Measurements from ENCODE around the gene SEMA6A. TPM values are rescaled to one million over a fixed set of nuclear protein-coding genes. Genes with fewer than 3 reads are reported as not detected.

SEMA6A gene
- total RNA-seq, 2 experiments from 2014 or later: not detected

DNA sequence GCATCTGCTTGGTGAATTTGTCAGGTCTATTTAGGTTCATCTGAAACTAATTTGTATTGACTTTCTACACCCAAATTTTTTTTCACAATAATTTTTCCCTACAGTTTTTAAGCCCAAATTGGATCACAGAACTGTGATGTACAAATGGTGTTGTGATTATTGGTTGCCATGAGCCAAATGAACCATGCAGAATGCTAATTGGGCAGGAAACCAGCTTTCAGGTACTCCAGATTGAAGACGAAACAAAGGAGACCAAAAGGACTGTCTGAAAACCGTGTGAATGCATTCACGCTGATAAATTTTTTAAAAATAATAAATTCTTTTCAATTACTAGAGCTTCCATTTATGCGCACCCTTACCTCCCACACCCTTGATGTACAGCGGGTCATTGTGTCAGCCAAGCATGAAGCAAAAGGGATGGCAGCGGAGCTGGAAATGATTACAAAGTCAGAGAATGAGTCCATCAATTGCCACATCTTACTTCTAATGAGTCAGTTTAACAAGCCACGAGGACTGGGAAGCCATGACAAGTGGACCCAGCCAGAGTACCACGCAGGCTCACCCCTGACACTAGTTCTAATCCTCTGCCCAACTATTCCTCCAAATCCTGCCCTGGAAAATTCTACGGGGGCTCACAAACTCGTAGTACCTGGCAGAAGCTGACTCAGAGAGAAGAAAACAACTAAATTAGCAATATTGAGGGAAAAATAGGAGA is 66.5 kb downstream of the SEMA6A start:
- DNase-seq (ENCODE audit: low spot score): no peak
- TF ChIP-seq, protein P1, sequence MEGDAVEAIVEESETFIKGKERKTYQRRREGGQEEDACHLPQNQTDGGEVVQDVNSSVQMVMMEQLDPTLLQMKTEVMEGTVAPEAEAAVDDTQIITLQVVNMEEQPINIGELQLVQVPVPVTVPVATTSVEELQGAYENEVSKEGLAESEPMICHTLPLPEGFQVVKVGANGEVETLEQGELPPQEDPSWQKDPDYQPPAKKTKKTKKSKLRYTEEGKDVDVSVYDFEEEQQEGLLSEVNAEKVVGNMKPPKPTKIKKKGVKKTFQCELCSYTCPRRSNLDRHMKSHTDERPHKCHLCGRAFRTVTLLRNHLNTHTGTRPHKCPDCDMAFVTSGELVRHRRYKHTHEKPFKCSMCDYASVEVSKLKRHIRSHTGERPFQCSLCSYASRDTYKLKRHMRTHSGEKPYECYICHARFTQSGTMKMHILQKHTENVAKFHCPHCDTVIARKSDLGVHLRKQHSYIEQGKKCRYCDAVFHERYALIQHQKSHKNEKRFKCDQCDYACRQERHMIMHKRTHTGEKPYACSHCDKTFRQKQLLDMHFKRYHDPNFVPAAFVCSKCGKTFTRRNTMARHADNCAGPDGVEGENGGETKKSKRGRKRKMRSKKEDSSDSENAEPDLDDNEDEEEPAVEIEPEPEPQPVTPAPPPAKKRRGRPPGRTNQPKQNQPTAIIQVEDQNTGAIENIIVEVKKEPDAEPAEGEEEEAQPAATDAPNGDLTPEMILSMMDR (conservative IDR thresholded peaks at IDR 0.05; ENCODE audit: low read length): no peak
- TF ChIP-seq EZH2phosphoT487 (IDR thresholded peaks at IDR 0.05; ENCODE audit: borderline replicate concordance, low read depth, low read length): no peak
- no peak overlapping the region for H3K4me3 ChIP-seq (ENCODE audit: low read depth, low read length, poor library complexity, severe bottlenecking)
- H3K4me1 ChIP-seq (ENCODE audit: insufficient read depth, low read length, poor library complexity, severe bottlenecking): no peaks in the 10 kb centered on the region
- ChIA-PET CTCF (ENCODE audit: unreplicated experiment) (no interaction called here), POLR2A (no interaction called here)
- intact Hi-C loops (cut with micrococcal nuclease; ENCODE audit: unreplicated experiment): no loop called here
- H3K4me2 ChIP-seq (ENCODE audit: low read length): no peak overlapping the region
- H4K20me1 ChIP-seq (ENCODE audit: insufficient read depth, low read length): no peaks in the 10 kb centered on the region
- no TSS peak for BruUV-seq (replicated peaks)
- H3K9me2 ChIP-seq (ENCODE audit: insufficient read depth, low read length): no peaks in the 10 kb centered on the region
- no peak overlapping the region for H2AFZ ChIP-seq (ENCODE audit: low read length)
- no peak overlapping the region for H3K27ac ChIP-seq (ENCODE audit: low read depth, low read length, poor library complexity, severe bottlenecking)
- no peaks in the 10 kb centered on the region for H3K36me3 ChIP-seq (ENCODE audit: insufficient read depth, low read length)
- H3K79me2 ChIP-seq (ENCODE audit: insufficient read depth, low read depth, low read length): no peaks in the 10 kb centered on the region
- no peaks in the 10 kb centered on the region for H3K9me3 ChIP-seq (ENCODE audit: low read length)

- CTCF ChIA-PET (ENCODE audit: unreplicated experiment): no interaction called here
- Histone ChIP-seq H3K9me3 (ENCODE audit: low read length) (no peaks in the 10 kb centered on the region), H4K20me1 (ENCODE audit: insufficient read depth, low read length) (no peaks in the 10 kb centered on the region), H3K36me3 (ENCODE audit: insufficient read depth, low read length) (no peaks in the 10 kb centered on the region), H2AFZ (ENCODE audit: low read length) (no peak overlapping the region), H3K27ac (ENCODE audit: low read depth, low read length, poor library complexity, severe bottlenecking) (no peak overlapping the region), H3K79me2 (ENCODE audit: insufficient read depth, low read depth, low read length) (no peaks in the 10 kb centered on the region), H3K4me3 (ENCODE audit: low read depth, low read length, poor library complexity, severe bottlenecking) (no peak overlapping the region), H3K9me2 (ENCODE audit: insufficient read depth, low read length) (no peaks in the 10 kb centered on the region), H3K4me2 (ENCODE audit: low read length) (no peak overlapping the region), H3K4me1 (ENCODE audit: insufficient read depth, low read length, poor library complexity, severe bottlenecking) (no peaks in the 10 kb centered on the region)
- intact Hi-C loops (cut with micrococcal nuclease; ENCODE audit: unreplicated experiment): no loop called here
- POLR2A ChIA-PET: no interaction called here
- BruUV-seq (replicated peaks): no TSS peak
- DNase-seq (ENCODE audit: low spot score): no peak
- TF ChIP-seq EZH2phosphoT487 (IDR thresholded peaks at IDR 0.05; ENCODE audit: borderline replicate concordance, low read depth, low read length): no peak
- TF ChIP-seq, protein P1 (conservative IDR thresholded peaks at IDR 0.05; ENCODE audit: low read length): no peak
Measured at GRCh38 chr5:116507051-116507537, 67.5 kb downstream of the SEMA6A start.

DNA sequence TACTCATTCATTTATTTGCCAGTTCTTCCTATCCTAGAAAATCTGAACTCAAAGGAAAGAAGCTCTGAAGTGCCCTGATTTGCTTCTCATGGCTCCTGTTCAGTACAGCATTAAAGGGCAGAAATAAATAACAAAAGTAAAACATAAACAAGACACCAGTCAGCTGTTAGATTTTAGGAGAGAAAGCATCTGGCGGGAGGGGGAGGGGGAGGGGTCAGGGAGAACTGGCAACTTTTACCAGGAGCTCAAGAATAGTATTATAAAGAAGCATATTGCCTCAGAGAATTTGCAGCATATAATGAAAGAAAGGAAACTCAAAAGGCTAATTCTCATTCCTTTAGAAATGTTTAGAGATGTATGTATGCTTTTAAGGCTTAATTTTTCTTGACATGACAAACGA is 68.1 kb downstream of the SEMA6A start:
- TF ChIP-seq, protein P1 (conservative IDR thresholded peaks at IDR 0.05; ENCODE audit: low read length): no peak
- no peak for TF ChIP-seq EZH2phosphoT487 (IDR thresholded peaks at IDR 0.05; ENCODE audit: borderline replicate concordance, low read depth, low read length)
- Histone ChIP-seq H3K9me2 (ENCODE audit: insufficient read depth, low read length) (no peaks in the 10 kb centered on the region), H4K20me1 (ENCODE audit: insufficient read depth, low read length) (no peaks in the 10 kb centered on the region), H3K79me2 (ENCODE audit: insufficient read depth, low read depth, low read length) (no peaks in the 10 kb centered on the region), H3K4me2 (ENCODE audit: low read length) (no peak overlapping the region), H2AFZ (ENCODE audit: low read length) (no peak overlapping the region), H3K27ac (ENCODE audit: low read depth, low read length, poor library complexity, severe bottlenecking) (no peak overlapping the region), H3K4me3 (ENCODE audit: low read depth, low read length, poor library complexity, severe bottlenecking) (no peak overlapping the region), H3K9me3 (ENCODE audit: low read length) (no peaks in the 10 kb centered on the region), H3K4me1 (ENCODE audit: insufficient read depth, low read length, poor library complexity, severe bottlenecking) (no peaks in the 10 kb centered on the region), H3K36me3 (ENCODE audit: insufficient read depth, low read length) (no peaks in the 10 kb centered on the region)
- no peak for DNase-seq (ENCODE audit: low spot score)
- no TSS peak for BruUV-seq (replicated peaks)
- intact Hi-C loops (cut with micrococcal nuclease; ENCODE audit: unreplicated experiment): no loop called here
- ChIA-PET CTCF (ENCODE audit: unreplicated experiment) (no interaction called here), POLR2A (interaction anchor here (0.7 kb wide), 1 partner anchor 826 kb away, joined by 4 read pairs; no protein-coding TSS in a partner anchor)
